Measurements from ENCODE around the gene TFF3.

DNA sequence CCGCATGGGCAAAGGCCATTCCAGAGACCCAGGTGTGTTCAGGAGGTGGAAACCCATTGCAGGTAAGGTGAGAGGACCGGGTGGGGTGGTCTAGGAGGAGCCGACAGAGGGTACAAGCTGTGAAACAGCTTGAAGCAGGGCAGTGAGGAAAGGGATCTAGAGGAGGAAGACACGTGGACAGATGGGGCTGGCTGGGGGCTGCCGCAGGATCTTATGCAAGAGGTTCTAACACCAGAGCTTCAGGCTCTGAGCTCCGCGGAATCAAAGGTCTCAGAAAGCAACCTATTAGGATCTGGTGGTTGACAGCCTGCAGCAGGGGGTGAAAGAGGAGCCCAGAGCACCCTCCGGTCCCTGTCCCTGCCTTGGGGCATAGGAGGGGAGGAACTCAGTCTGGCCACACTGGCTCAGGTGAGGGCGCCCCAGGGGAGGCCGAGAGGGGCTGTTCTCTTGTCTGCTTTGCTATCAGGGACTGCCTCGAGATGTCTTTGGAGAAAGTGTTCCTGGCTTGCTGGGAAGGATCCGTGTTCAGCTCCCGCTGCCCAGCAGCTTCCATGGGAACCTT, 49.2 kb upstream of the TFF3 start:
- TF ChIP-seq POLR2AphosphoS5 (IDR thresholded peaks at IDR 0.05; ENCODE audit: low read depth, low read length) (no peak), SIN3A (IDR thresholded peaks at IDR 0.05; ENCODE audit: borderline replicate concordance, insufficient read depth, low read length) (no peak), FOXP2 (optimal IDR thresholded peaks at IDR 0.05; ENCODE audit: borderline replicate concordance, extremely low read depth, extremely low read length, insufficient read depth) (no peak), TAF1 (IDR thresholded peaks at IDR 0.05; ENCODE audit: borderline replicate concordance, insufficient read depth, low read length) (no peak)

Measured in PFSK-1 (cell line).